GM19395 (cell line): ENCODE results near the gene TRPT1.

Source experiments
- ATAC-seq: cut with Tn5 transposase; IDR thresholded peaks from one replicate; pipeline ENCODE4 v1.9.1; 2021; ENCODE audit warnings: mild to moderate bottlenecking, moderate library complexity; ENCODE audit not compliant: unreplicated experiment

The TRPT1 gene

GRCh38 chr11:64231546-64231945 is 5.6 kb upstream of the TRPT1 start:
- no peak for ATAC-seq

DNA sequence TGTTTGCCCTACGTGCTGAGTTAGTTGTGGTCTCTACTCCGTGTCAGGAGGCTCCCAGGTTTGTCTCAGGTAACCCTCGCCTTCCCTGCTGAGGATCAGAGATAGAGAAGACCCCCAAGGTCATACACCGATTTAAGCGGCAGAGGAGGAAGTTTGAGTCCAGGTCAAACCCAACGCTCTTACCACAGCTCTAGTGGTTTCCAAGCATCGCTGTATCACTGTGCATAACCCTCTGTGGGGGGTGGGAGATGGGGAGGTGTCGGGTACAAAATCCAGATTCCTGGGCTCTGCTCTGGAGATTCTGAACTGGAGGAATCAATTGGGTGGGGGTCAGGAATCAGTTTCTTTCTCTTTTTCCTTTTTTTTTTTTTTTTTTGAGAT is 5.0 kb upstream of the TRPT1 start:
- no peak for ATAC-seq

DNA sequence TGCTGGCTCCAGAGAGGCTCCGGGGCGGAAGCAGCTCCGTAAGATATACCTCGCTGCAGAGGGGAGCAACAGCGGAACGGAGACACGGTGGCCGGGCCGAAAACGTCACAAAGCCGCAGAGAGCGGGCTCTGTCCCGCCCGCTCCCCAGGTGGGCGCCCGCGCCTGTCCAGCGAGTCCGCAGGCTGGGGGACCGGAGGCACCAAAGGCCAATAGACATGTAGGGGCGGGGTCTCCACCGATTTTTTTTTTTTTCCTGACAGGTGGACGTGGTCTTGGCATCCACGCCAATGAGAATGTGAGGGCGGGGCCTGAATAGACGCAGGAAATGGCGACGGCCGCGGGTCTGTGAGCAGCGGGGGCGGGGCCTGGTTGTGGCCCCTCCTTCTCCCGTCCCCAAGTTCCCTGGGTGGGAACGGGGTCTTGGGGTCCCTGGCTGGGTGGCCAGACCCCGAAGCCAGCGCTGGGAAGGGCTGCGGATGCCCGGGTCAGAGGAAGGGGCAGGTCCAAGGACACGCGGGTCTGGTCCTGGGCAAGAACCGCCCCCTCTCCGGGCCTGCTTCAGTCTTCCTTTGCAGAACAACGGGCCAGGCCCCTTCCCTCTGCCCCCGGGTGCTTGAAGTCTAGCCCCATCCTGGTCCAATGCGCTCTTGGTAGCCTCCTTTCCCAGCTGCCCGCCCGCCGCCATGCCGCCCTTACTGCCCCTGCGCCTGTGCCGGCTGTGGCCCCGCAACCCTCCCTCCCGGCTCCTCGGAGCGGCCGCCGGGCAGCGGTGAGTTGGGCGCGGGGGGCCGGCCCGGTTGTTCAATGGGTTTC is 4.4 kb upstream of the TRPT1 start, which contains the start of gene DNAJC4:
Gene DNAJC4 (plus strand): TSS at position 378 of the 814 bp plus-strand sequence. CDS start 307 bp downstream, at position 685.
- peak; percentile 46 for ATAC-seq

GRCh38 chr11:64229744-64230170 is 3.8 kb upstream of the TRPT1 start:
- no peak for ATAC-seq

DNA sequence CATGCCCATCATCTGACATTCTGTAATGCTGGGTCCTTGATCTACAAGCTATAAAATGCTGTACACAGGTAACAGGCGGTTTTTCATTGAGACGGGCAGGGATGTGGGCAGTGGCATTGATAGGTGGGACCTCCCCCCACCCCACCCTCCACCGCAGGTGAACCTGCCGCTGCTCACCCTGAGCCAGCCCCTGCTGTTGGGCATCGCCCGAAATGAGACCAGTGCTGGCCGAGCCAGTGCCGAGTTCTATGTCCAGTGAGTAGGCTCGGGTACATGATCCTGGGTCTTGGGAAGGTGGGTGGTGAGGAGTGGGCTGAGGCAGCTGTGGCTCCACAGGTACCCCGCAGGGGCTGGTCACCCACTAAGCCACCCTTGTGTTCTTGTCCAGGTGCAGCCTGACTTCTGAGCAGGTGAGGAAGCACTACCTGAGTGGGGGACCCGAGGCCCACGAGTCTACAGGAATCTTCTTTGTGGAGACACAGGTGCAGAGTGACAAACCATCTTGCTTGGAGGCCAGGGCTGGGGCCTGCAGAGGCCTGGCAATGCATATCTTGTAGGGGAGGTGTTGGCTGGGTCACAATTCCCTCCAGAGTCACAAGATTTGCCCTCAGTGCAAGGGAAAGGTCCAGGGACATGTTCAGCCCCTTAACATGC is 3.2 kb upstream of the TRPT1 start:
- ATAC-seq = no peak

GRCh38 chr11:64227405-64227956 is 1.5 kb upstream of the TRPT1 start:
- no peak for ATAC-seq

GRCh38 chr11:64226507-64227051 is 593 bp upstream of the TRPT1 start:
- no peak for ATAC-seq

GRCh38 chr11:64224891-64225607 is 937 bp downstream of the TRPT1 start:
- ATAC-seq = no peak

DNA sequence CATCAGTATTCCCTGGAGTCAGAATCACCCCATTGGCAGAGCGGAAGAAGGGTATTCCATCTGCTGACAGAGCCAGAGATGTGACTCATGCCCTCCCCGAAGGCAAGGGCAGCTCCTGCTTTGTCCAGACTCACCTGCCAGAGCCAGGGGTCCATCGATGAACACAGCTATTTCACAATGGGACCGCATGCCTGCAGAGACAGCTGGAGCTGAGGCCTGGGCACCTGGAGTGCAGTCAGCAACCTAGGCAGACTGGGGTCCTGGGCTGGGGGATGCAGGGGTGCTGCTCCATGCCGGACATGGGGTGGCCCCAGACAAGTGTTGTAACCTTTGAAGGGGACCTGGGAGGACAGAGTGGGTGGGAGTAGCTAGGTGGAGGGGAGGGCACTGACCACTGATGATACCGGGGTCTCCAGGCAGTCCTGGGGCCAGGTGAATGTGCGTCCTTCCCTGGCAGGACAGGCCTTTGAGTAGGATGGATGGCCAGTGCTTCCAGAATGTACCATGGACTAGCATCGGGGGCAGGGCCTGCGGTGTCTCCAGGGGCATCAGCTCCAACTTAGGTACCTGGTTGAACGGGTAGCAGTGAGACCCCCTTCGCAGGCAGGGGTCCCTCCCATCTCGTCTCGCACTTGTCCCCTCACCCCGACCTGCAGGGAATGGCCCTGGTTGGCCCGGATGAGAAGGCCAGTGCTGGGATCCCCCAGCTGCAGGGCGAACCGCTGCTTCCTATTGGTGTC is 1.7 kb downstream of the TRPT1 start:
- no peak for ATAC-seq

DNA sequence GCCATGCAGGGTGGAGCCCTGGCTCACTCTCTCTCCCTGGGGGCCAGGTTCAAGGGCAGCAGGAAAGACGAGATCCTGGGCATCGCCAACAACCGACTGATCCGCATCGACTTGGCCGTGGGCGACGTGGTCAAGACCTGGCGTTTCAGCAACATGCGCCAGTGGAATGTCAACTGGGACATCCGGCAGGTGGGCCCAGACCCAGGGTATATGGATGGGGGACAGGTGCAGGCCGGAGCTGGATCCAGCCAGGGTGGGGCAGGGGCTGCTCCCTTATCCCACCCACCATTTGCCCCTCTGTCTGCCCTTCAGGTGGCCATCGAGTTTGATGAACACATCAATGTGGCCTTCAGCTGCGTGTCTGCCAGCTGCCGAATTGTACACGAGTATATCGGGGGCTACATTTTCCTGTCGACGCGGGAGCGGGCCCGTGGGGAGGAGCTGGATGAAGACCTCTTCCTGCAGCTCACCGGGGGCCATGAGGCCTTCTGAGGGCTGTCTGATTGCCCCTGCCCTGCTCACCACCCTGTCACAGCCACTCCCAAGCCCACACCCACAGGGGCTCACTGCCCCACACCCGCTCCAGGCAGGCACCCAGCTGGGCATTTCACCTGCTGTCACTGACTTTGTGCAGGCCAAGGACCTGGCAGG is 2.9 kb downstream of the TRPT1 start:
- ATAC-seq = no peak

GRCh38 chr11:64222651-64223000 is 3.4 kb downstream of the TRPT1 start:
- no peak for ATAC-seq

- no peak for ATAC-seq
Observed at GRCh38 chr11:64220798-64221197, 5.2 kb downstream of the TRPT1 start.

DNA sequence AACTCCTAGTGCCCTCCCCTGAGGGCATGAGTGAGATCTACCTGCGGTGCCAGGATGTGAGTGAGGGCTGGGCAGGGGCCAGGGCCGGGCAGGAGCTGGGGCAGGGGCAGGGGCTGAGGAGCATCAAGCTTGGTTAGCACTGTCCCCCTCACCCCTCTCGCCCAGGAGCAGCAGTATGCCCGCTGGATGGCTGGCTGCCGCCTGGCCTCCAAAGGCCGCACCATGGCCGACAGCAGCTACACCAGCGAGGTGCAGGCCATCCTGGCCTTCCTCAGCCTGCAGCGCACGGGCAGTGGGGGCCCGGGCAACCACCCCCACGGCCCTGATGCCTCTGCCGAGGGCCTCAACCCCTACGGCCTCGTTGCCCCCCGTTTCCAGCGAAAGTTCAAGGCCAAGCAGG is 5.7 kb downstream of the TRPT1 start:
- no peak for ATAC-seq

DNA sequence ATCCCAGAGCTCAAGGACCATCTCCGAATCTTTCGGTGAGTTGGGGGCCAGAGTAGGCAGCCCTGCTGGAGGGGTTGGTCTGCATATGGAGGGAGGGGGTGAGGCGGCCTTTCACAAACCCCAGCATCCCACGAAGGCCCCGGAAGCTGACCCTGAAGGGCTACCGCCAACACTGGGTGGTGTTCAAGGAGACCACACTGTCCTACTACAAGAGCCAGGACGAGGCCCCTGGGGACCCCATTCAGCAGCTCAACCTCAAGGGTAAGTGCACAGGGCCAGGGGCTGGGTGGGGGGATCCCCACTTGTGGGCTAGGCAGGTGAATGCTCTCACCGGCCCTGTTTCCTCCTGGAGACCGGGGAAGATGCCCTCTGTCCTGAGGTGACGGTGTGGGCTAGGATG is 6.2 kb downstream of the TRPT1 start:
- ATAC-seq = no peak

GRCh38 chr11:64219354-64219684 is 6.7 kb downstream of the TRPT1 start:
- no peak for ATAC-seq

DNA sequence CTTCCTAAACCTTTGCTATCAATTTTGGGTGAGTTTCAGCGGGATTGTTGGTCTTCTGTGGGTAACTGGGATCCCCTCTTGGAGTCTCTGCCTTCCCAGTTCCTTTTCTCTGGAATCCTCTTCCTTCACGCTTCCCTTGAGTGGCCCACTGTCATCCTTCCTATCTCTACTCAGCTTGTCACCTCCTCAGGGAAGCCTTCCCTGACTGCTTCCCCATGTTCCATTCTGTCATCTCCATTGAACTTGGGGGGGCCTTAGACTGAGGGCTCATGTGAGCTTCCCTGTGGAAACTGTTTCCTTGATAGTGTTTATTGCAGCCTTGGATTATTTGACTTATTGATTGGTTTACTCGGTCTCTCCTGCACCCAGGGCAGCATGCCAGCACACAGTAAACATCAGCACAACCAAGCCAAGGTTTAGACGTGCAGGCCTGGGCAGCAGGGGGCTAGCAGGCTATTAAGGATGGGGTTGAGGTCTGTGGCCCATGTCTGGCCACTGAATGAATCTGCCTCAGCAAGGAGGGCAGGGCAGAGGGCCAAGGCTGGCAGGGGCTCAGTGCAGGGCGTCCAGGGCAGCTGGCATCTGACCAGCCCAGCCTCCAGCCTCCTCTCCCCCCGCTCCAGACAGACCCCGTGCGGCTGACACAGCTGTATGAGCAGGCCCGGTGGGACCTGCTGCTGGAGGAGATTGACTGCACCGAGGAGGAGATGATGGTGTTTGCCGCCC is 7.2 kb downstream of the TRPT1 start:
- ATAC-seq = no peak

GRCh38 chr11:64216879-64217278 is 9.1 kb downstream of the TRPT1 start:
- ATAC-seq = no peak

DNA sequence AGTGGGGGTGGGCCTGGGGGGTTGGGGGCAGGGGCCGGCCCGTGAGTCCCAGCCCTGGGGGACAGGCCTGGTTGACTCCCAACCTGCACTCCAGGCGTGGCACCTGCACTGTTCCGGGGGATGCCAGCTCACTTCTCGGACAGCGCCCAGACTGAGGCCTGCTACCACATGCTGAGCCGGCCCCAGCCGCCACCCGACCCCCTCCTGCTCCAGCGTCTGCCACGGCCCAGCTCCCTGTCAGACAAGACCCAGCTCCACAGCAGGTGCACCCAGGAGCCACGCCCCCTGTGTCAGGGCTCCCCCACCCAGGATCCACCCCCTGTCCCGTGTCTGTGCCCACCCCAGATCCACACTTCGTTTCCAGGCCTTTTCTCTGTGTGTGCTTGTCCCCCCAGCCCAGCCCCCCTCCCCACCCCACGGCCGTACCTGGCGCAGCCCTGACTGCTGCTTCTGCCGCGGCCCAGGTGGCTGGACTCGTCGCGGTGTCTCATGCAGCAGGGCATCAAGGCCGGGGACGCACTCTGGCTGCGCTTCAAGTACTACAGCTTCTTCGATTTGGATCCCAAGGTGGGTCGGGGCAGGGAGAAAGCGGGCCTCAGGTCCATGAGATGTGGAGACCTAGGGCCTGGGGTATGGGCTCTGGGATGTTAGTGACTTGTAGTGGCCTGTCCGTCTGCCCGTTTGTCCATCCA is 14.7 kb downstream of the TRPT1 start:
- no peak for ATAC-seq
